ENCODE measurements around the gene ZBTB38. TPM values are rescaled to one million over a fixed set of nuclear protein-coding genes. Genes with fewer than 3 reads are reported as not detected.
A peak's percentile ranks its signal among the peaks of the same experiment; 100 is the strongest.

The ZBTB38 gene
- total and polyA plus RNA-seq, 2 of the 13 experiments (the other 11 are each of a cell fraction or from before 2014, with no cell fraction given), result 26.8 to 51.7 TPM

- no peak for TF ChIP-seq MLXIP (CRISPR knock-in tag; IDR thresholded peaks at IDR 0.05; ENCODE audit: borderline replicate concordance)
- no peak for TF ChIP-seq PREB (CRISPR knock-in tag; IDR thresholded peaks at IDR 0.05)
- no peak for TF ChIP-seq HOMEZ (CRISPR knock-in tag; IDR thresholded peaks at IDR 0.05; ENCODE audit: low read depth)
- TF ChIP-seq ZNF749 (CRISPR knock-in tag; IDR thresholded peaks at IDR 0.05; ENCODE audit: borderline replicate concordance), result no peak
- TF ChIP-seq BRCA1 (CRISPR knock-in tag; IDR thresholded peaks at IDR 0.05), result 0 out of 2 replicates have a peak, but pooled peaks have one; percentile 38
- no peak for TF ChIP-seq MED13 (CRISPR knock-in tag; IDR thresholded peaks at IDR 0.05)
- TF ChIP-seq ZNF678 (CRISPR knock-in tag; IDR thresholded peaks at IDR 0.05), result no peak
- TF ChIP-seq ZBTB26 (CRISPR knock-in tag; IDR thresholded peaks at IDR 0.05; ENCODE audit: borderline replicate concordance), result no peak
- no peak for TF ChIP-seq ZUFSP (CRISPR knock-in tag; IDR thresholded peaks at IDR 0.05; ENCODE audit: borderline replicate concordance)
- no peak for TF ChIP-seq FUBP1 (CRISPR knock-in tag; IDR thresholded peaks at IDR 0.05; ENCODE audit: borderline replicate concordance)
- 0 out of 2 replicates have a peak, but pooled peaks have one; percentile 16 for TF ChIP-seq ZNF574 (CRISPR knock-in tag; IDR thresholded peaks at IDR 0.05)
Observed at GRCh38 chr3:141343865-141344271, 24.4 kb upstream of the ZBTB38 start (continued).

All from HepG2 (cell line).